CD4-positive, alpha-beta T cell treated with Interleukin-17A for 4 hours (primary cell): Measurements from ENCODE around the gene SPDYE1.
"Not testable (repeated sequence)": the region's sequence is repeated elsewhere in the genome, so short reads cannot be mapped to it uniquely, and the experiment has no call there.

ENCODE experiments used
- DNase-seq: peaks from one replicate; pipeline ENCODE4 v3.0.0-alpha.2; 2020; ENCODE audit warnings: mixed read lengths

SPDYE1 gene

GRCh38 chr7:43992896-43993295 lies 4.8 kb upstream of the SPDYE1 start:
- DNase-seq: not testable (repeated sequence)

- not testable (repeated sequence) for DNase-seq
Measured at GRCh38 chr7:43994681-43995080, 3.0 kb upstream of the SPDYE1 start.

GRCh38 chr7:44012081-44012480 lies 14.4 kb downstream of the SPDYE1 start:
- DNase-seq: not testable (repeated sequence)

- DNase-seq: not testable (repeated sequence)
Measured at GRCh38 chr7:44015090-44015489, 17.4 kb downstream of the SPDYE1 start.

- peak; percentile 99 for DNase-seq
Measured at GRCh38 chr7:44018857-44019807, 21.4 kb downstream of the SPDYE1 start.

- not testable (repeated sequence) for DNase-seq
Measured at GRCh38 chr7:44019825-44020224, 22.1 kb downstream of the SPDYE1 start.

GRCh38 chr7:44022069-44022468 lies 24.4 kb downstream of the SPDYE1 start:
- not testable (repeated sequence) for DNase-seq

GRCh38 chr7:44022796-44023467 lies 25.2 kb downstream of the SPDYE1 start:
- not testable (repeated sequence) for DNase-seq

GRCh38 chr7:44029433-44029832 lies 31.7 kb downstream of the SPDYE1 start:
- DNase-seq: not testable (repeated sequence)

GRCh38 chr7:44030029-44030428 lies 32.3 kb downstream of the SPDYE1 start:
- not testable (repeated sequence) for DNase-seq

GRCh38 chr7:44031319-44031718 lies 33.6 kb downstream of the SPDYE1 start:
- not testable (repeated sequence) for DNase-seq

GRCh38 chr7:44032031-44032430 lies 34.3 kb downstream of the SPDYE1 start:
- DNase-seq: not testable (repeated sequence)

- DNase-seq: not testable (repeated sequence)
Measured at GRCh38 chr7:44033971-44034844, 36.5 kb downstream of the SPDYE1 start.

- DNase-seq: not testable (repeated sequence)
Measured at GRCh38 chr7:44036364-44036763, 38.7 kb downstream of the SPDYE1 start.

GRCh38 chr7:44037951-44038350 lies 40.3 kb downstream of the SPDYE1 start:
- DNase-seq: not testable (repeated sequence)

- not testable (repeated sequence) for DNase-seq
Measured at GRCh38 chr7:44038553-44038952, 40.9 kb downstream of the SPDYE1 start.

- peak; percentile 87 for DNase-seq
Measured at GRCh38 chr7:44038961-44039558, 41.4 kb downstream of the SPDYE1 start.

- DNase-seq: not testable (repeated sequence)
Measured at GRCh38 chr7:44039800-44040492, 42.2 kb downstream of the SPDYE1 start.

- peak; percentile 73 for DNase-seq
Measured at GRCh38 chr7:44040493-44040891, 42.8 kb downstream of the SPDYE1 start.

GRCh38 chr7:44042221-44042620 lies 44.5 kb downstream of the SPDYE1 start:
- no peak for DNase-seq

- DNase-seq: no peak
Measured at GRCh38 chr7:44043902-44044301, 46.2 kb downstream of the SPDYE1 start.
